SK-N-MC (cell line): ENCODE data around the gene PLS1.
"Not testable (repeated sequence)": the region's sequence is repeated elsewhere in the genome, so short reads cannot be mapped to it uniquely, and the experiment has no call there.

ENCODE experiments used
- EZH2 ChIP-seq: fragments of 200-600 bp; sonication (generic); IDR thresholded peaks from one replicate; pipeline ENCODE4 v1.6.1; 2017; ENCODE audit warnings: antibody characterized with exemption
- FOXP2 ChIP-seq: optimal IDR thresholded peaks from 2 replicates; pipeline ENCODE3; 2011; ENCODE audit warnings: mild to moderate bottlenecking, moderate library complexity; ENCODE audit not compliant: insufficient read depth; ENCODE audit errors: extremely low read length, control extremely low read depth
- POLR2AphosphoS5 ChIP-seq: IDR thresholded peaks from 2 replicates; pipeline ENCODE4 v1.6.1; 2012; ENCODE audit warnings: mild to moderate bottlenecking, low read depth, low read length, borderline replicate concordance

DNA sequence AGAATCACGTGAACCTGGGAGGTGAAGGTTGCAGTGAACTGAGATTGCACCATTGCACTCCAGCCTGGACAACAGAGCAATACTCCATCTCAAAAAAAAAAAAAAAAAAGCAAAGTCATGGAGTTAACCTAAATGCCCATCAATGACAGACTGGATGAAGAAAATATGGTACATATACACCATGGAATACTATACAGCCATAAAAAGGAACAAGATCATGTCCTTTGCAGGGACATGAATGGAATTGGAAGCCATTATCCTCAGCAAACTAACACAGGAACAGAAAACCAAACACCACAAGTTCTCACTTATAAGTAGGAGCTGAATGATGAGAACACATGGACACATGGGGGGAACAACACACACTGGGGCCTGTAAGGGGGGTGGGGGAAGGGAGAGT lies 43.6 kb upstream of the PLS1 start:
- not testable (repeated sequence) for TF ChIP-seq POLR2AphosphoS5, EZH2, FOXP2
